Measurements from ENCODE around the gene SMTNL2. TPM values are rescaled to one million over a fixed set of nuclear protein-coding genes. Genes with fewer than 3 reads are reported as not detected.
"Not testable (repeated sequence)": the region's sequence is repeated elsewhere in the genome, so short reads cannot be mapped to it uniquely, and the experiment has no call there.

Gene SMTNL2
- total RNA-seq, 4 donors from 2014 or later, result 0.44 to 0.81 (median 0.67) TPM

- no peak for TF ChIP-seq POLR2A (IDR thresholded peaks at IDR 0.05)
- TF ChIP-seq CTCF (IDR thresholded peaks at IDR 0.05), result no peak
- intact Hi-C loops (cut with DNase I), result no loop called here
- Histone ChIP-seq H3K4me3 (replicated peaks in 1 of 3) (no peak overlapping the region), H3K27me3 (peaks cover 11% of the 10 kb centered on the region), H3K27ac (no peak overlapping the region), H3K9me3 (no peaks in the 10 kb centered on the region), H3K36me3 (no peaks in the 10 kb centered on the region), H3K4me1 (peaks cover 7 to 13% of the 10 kb centered on the region in 2 donors)
- WGBS, 2 donors, result 86 to 88% methylated on average over 8 to 9 of the region's 9 CpGs
- no peak for DNase-seq
Observed at GRCh38 chr17:4587803-4588202, 3.5 kb downstream of the SMTNL2 start.

GRCh38 chr17:4588391-4588790 is 4.1 kb downstream of the SMTNL2 start:
- WGBS, 2 donors, result 74 to 81% methylated on average over 11 of the region's 11 CpGs
- Histone ChIP-seq H3K27me3 (peaks cover 11% of the 10 kb centered on the region), H3K4me3 (replicated peaks in 1 of 3) (no peak overlapping the region), H3K36me3 (no peaks in the 10 kb centered on the region), H3K4me1 (peaks cover 7 to 13% of the 10 kb centered on the region in 2 donors), H3K9me3 (no peaks in the 10 kb centered on the region), H3K27ac (no peak overlapping the region)
- TF ChIP-seq CTCF (IDR thresholded peaks at IDR 0.05) (no peak), POLR2A (IDR thresholded peaks at IDR 0.05) (no peak)
- DNase-seq, result no peak
- intact Hi-C loops (cut with DNase I), result no loop called here

- intact Hi-C loops (cut with DNase I), result no loop called here
- no peaks in the 10 kb centered on the region for H3K36me3 ChIP-seq
- H3K27me3 ChIP-seq, result peaks cover 6% of the 10 kb centered on the region
- TF ChIP-seq CTCF (IDR thresholded peaks at IDR 0.05), result no peak
- TF ChIP-seq POLR2A (IDR thresholded peaks at IDR 0.05), result no peak
- no peak for DNase-seq
- peaks cover 2 to 9% of the 10 kb centered on the region in 2 donors for H3K4me1 ChIP-seq
- H3K9me3 ChIP-seq, result no peaks in the 10 kb centered on the region
- H3K4me3 ChIP-seq (replicated peaks in 1 of 3), result no peak overlapping the region
- no peak overlapping the region for H3K27ac ChIP-seq
- WGBS, 2 donors, result 60 to 65% methylated on average over 14 to 16 of the region's 22 CpGs
Observed at GRCh38 chr17:4588898-4589625, 4.7 kb downstream of the SMTNL2 start.

- intact Hi-C loops (cut with DNase I); H3K4me3 ChIP-seq (replicated peaks in 1 of 3); H3K36me3 ChIP-seq; DNase-seq; H3K4me1 ChIP-seq; H3K27me3 ChIP-seq; H3K27ac ChIP-seq; H3K9me3 ChIP-seq: not testable (repeated sequence)
- WGBS, 2 donors, result 71 to 82% methylated on average over 10 to 11 of the region's 11 CpGs
Observed at GRCh38 chr17:4590042-4590441, 5.7 kb downstream of the SMTNL2 start.

GRCh38 chr17:4590981-4591453 is 6.7 kb downstream of the SMTNL2 start:
- intact Hi-C loops (cut with DNase I), result no loop called here
- Histone ChIP-seq H3K4me1 (no peaks in the 10 kb centered on the region), H3K9me3 (no peaks in the 10 kb centered on the region), H3K4me3 (replicated peaks in 1 of 3) (no peak overlapping the region), H3K27me3 (no peaks in the 10 kb centered on the region), H3K27ac (no peak overlapping the region), H3K36me3 (no peaks in the 10 kb centered on the region)
- DNase-seq, result no peak
- WGBS, 2 donors, result 71 to 88% methylated on average over 9 of the region's 10 CpGs
- TF ChIP-seq CTCF (IDR thresholded peaks at IDR 0.05), result no peak
